ENCODE results near the gene EML6.

DNA sequence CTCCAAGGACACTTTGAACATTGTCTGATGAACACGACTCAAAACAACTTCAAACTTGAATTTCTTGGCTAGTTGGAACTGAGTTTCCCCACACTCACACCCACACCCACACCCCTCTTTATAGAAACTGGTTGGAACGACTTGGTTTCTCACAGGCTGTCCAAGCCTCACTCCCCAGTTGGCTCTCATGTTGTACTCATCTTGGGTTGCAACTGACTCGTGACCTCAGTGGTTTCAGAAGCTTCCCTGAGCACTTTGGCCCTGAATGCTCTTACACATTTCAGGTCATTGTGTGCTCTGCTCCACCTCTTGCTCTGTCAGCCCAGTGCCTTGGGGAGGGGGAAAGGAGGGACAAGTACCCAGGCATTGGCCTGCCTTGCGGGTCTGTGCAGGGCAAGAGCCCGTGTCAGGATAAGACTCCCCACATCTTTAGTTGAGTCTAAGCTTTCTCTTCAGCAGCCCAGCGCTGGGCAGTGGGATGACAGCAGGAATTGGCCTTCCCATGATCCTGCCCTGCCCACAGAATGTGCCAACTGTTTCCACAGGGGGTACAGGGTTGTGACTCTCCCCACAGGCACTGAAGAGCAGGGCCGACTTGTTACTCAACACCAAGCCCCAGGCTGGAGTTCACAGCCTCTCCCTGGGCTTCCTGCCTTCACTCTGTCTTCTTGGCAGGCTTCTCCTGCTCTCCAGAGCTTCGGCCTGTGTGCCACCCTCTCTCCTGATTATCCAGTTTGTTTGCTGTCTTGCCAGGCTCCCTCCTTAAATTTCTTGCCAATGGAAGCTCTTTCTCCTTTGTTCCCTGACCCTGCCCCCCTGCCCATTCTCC is 222.1 kb downstream of the EML6 start:
- TF ChIP-seq POLR2A (IDR thresholded peaks at IDR 0.05) (no peak), EP300 (IDR thresholded peaks at IDR 0.05) (no peak), POLR2AphosphoS5 (IDR thresholded peaks at IDR 0.05) (peak; percentile 39)
- TF ChIP-seq, protein P1, sequence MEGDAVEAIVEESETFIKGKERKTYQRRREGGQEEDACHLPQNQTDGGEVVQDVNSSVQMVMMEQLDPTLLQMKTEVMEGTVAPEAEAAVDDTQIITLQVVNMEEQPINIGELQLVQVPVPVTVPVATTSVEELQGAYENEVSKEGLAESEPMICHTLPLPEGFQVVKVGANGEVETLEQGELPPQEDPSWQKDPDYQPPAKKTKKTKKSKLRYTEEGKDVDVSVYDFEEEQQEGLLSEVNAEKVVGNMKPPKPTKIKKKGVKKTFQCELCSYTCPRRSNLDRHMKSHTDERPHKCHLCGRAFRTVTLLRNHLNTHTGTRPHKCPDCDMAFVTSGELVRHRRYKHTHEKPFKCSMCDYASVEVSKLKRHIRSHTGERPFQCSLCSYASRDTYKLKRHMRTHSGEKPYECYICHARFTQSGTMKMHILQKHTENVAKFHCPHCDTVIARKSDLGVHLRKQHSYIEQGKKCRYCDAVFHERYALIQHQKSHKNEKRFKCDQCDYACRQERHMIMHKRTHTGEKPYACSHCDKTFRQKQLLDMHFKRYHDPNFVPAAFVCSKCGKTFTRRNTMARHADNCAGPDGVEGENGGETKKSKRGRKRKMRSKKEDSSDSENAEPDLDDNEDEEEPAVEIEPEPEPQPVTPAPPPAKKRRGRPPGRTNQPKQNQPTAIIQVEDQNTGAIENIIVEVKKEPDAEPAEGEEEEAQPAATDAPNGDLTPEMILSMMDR (IDR thresholded peaks at IDR 0.05), result no peak

Measured in gastroesophageal sphincter (tissue), 3 donors.